ENCODE measurements around the gene HMCN2. TPM values are rescaled to one million over a fixed set of nuclear protein-coding genes. Genes with fewer than 3 reads are reported as not detected.
"Not testable (repeated sequence)": the region's sequence is repeated elsewhere in the genome, so short reads cannot be mapped to it uniquely, and the experiment has no call there.

The HMCN2 gene
- total RNA-seq, 1 donor from 2014 or later, result 7.3 TPM

DNA sequence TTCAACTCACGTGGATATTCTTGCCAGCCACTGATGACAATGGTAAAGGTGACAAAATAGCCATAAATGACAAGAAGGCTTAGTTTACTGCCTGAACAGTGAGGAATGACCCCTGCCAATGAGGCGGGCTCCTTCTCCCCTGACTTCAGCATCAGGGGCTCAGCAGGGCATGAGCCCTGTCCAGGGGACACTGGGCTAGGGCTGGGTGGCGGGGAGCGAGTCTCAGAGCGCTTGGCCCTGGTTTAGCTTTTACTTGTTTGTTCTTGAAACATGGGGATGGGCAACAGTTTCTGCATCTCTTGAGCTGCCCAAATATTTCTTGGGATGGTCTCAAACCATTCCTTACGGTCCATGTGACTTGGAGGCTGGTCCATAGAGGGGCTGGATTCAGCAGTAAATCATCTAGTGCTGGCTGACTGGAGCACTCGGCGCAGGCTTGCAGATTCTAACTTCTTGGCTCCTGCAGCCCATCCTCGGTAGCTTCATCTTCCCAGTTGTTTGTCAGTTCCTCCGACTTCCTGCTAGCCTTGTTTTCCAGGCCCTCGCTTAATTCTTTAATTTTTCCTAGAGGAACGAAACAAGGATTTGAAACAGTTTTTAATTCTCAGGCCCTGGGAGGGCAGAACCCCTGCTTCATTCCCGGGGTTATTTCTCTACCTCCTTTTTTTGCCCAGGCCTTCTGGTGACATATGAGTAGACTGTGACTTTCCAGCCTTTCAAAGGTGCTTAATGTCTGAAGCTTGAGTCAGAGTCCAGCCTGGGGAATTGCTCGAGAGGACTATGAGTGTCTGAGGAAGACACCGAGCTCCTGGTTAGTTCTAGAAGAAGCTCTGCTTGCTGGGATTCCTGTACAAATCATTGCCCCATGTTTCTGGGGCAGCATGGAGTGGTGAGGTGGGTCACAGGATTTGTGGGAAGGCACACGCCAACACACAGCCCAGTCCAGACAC is 4.5 kb upstream of the HMCN2 start:
- DNase-seq (no peak), ATAC-seq (no peak)
- intact Hi-C loops (cut with micrococcal nuclease), result no loop called here

DNA sequence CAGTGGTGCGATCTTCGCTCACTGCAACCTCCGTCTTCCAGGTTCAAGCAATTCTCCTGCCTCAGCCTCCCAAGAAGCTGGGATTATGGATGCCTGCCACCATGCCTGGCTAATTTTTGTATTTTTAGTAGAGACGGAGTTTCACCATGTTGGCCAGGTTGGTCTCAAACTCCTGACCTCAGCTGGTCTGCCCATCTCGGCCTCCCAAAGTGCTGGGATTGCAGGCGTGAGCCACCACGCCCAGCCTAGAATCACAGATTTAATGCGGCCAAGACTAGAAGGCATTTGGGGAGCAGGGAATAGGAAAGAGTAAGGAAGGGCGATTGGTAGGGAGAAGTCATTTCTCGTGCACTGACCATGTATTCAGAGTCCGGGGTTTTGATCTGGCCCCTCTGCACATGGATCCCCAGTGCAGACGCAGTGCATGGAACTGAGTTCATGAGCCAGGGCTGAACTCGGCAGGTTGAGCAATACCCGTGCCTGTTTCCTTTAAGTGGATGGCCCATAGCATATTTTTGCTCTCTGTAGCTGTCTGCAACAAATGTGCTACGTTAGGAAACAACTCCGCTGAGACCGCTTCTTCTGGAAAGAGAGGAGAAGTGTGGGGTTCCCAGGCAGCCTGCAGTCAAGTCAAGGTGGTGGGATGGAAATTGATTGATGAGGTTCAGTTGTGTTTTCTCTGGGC is 3.4 kb upstream of the HMCN2 start:
- DNase-seq (no peak), ATAC-seq (no peak)
- intact Hi-C loops (cut with micrococcal nuclease), result no loop called here

DNA sequence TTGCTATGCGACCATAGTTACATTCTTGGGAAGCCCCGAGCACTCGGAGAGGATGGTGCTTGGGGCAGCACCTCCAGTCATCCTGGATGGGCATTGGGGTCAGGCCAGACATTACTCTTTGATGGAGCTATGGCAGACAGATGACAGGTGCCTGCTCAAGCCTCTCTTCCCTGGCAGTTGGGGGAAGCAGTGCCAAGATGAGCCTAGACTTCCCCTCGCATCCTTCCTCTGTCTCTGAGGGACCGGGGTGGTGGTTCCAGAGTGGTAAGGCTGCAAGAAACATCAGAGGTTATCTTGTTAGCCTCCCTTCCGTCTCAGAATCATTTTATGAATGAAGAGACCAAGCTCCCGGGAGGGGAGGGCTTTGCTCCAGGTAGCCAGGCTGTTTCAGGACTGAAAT is 2.8 kb upstream of the HMCN2 start:
- intact Hi-C loops (cut with micrococcal nuclease), result no loop called here
- no peak for ATAC-seq
- DNase-seq, result no peak

DNA sequence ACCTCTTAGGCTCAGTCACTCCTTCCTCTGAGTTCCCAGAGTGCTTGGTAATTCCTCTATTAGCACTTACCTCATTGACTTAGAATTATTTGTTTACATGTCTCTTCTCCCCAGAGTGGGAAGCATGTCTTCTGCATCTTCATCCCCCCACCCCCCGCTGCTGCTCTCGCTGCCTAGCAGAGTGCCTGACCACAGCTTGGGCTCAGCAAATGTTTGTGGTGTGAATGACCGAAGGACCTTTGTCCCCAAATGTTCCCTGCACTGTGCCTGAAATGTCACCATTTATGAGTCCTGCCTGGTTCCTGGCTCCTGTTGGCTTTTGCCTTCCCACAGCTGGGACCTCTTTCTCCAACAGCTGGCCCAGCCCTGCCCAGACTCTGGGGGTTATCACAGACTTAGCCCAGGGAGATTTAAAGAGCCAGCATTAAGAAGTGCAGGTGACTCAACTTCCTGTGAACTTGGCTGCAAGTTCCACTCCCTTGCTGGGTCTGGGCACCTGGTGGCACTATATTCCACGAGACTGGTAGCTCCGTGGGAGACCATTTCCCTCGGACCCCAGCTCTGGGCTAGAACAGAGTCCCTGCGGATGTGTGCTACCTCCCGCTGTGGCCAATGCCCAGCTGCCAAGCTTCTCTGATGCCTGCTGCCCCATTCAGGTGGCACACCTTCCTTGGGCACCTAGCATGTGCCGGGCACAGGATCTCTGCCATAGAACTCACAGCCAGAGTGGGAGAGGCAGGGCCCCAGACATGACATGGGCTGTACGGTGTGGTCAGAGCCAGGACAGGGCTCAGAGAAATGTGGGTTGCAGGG is 1.8 kb upstream of the HMCN2 start:
- ATAC-seq (peak; percentile 54), DNase-seq (peak; percentile 46)
- intact Hi-C loops (cut with micrococcal nuclease), result no loop called here

DNA sequence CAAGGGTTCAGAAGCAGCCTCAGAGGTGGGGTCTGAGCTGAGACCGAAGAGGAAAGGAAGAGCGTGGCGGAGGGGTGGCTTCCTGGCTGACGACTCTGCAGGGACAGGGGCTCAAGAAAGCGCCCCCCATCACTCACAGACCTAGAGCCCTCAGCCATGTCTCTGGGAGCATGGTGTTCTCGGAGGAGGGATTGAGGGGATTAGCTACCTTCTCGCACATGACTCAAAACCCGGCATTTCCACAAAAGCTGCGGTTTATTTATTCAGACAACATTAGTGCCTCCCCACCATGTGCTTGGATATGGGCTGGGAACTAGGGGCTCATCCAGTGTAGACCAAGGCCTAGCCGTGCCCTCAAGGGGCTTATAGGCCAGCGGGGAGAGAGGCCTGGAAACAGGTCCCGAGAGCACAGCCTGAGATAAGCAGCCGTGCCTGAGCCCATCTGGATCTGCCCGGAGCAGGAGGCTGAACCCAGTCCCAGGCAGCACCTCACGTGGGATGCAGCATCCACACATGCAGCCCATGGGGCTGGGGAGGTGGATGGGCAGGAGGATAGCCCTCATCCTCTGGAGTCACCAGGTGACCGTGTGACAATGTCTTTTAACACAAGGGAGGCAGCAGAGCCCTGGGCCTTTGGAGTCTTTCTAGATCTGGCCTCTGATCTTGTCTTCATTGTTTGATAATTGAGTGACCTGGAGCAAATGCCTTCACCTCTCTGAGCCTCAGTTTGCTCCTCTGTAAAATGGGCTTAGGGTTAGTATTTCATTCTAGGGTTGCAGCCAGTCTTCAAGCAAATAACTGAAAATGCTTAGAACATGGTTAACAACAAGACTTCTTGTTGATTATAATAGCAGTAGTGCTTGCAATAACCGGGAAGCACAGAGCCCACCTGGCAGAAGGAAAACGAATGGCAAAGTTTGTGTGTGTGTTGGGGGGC is 878 bp upstream of the HMCN2 start:
- no peak for DNase-seq
- peak; percentile 3 for ATAC-seq
- intact Hi-C loops (cut with micrococcal nuclease), result no loop called here

DNA sequence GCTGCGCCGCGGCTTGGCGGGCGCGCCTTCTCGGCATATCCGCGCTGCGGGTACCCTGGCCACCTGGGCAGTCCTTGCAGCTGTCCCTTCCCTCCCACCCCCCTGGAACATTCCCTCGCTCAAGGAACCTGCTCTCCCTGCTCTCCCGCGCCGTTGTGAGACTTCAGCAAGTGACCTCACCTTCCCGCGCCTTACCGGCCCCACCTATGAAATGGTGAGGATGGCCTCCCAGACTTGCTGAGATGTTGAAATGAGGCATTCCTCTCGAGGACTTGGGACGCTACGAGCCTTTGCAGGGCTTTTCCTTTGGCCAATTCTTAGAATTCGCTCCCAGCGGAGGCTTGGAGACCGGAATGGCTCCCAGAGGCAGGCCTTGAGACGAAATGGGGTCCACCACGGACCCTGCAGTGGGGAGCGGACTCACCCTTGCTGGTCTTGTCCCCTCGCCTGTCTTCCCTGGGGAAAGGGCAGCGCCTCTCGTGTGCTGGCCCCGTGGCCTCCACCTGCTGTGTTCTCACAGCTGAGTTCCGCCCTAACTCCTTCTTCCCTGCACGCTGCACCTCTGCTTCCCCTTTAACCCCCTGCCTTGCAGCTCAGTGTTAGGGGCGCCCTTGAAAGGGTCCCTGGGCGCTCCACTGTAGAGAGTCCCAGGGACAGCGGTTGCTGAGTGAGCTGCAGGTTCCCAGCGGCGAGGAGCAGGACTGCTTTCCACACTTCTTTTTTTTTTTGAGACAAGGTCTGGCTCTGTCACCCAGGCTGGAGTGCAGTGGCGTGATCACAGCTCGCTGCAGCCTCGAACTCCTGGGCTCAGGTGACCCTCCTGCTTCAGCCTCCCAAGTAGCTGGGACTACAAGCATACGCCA is 907 bp downstream of the HMCN2 start:
- DNase-seq (no peak), ATAC-seq (peak; percentile 5)
- intact Hi-C loops (cut with micrococcal nuclease), result no loop called here

DNA sequence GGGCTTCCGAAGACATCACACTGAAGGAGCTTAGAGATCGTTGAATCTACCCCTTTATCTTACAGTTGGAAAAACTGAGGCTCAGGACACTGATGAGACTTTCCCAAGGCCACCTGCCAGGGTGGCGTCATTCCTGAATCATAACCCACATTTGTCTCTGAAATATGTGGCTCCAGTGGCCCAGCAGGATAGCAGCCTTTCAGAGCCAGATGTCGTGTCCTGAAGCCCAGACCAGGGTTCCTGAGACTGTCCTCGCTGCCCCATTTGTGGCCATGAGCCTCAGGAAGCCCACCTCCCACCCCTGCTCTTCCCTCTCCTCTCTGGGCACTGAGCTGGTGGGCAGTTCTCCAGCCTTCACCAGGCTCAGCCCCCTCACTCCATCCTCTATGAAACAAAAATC is 2.4 kb downstream of the HMCN2 start:
- intact Hi-C loops (cut with micrococcal nuclease), result no loop called here
- DNase-seq (peak; percentile 47), ATAC-seq (no peak)

DNA sequence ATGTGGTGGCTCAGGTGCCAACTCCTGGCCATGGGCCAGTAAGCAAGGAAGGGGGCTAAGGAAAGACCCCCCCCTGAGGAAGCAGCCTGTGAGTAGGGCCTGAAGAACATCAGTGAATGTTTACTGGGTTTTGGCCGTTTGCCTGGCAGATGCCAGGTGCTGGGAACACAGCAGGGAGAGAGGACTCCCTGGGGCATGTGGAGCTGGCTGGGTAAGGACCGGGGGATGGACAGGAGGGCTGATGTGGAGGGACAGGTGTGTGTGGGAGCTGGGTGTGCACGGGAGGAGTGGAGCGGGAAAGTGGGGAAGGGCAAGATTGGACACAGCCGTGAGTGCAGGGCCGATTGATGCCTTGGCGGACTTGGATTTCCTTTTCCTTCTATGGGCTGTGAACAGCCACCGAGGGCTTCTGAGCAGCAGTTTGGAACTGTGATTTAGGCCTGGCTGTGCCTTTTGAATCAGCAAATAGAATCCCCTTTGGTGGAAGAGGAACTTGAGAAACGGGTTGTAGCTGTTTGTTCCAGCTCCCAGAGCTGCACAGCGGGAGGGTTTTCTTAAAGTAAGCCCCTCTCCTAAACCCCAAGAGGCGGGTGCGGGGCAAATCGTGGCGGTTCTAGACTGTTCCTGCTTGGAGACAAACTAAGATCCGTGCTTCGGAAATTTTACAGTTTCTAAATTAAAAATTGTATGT is 3.1 kb downstream of the HMCN2 start:
- DNase-seq (no peak), ATAC-seq (peak; percentile 24)
- intact Hi-C loops (cut with micrococcal nuclease), result no loop called here

DNA sequence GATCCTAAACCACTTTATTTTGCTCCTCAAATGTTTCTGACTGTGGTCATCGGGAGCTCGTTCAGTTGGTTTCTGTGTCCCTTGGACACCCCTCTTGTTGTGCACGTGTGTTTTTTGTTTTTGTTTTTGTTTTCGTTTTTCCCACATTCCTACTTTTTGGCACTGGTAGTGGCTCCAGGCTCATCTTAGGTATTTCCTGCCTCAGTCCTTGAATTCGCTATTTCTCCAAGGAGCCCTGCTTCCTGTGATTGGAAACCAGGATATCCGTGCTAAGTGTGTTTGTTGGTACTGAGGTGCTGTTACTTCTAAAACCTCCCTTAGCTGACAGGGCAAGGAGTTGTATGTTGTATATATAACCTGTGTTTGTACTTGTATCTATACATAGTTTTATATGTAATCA is 5.9 kb downstream of the HMCN2 start:
- intact Hi-C loops (cut with micrococcal nuclease), result no loop called here
- ATAC-seq, result no peak
- no peak for DNase-seq

DNA sequence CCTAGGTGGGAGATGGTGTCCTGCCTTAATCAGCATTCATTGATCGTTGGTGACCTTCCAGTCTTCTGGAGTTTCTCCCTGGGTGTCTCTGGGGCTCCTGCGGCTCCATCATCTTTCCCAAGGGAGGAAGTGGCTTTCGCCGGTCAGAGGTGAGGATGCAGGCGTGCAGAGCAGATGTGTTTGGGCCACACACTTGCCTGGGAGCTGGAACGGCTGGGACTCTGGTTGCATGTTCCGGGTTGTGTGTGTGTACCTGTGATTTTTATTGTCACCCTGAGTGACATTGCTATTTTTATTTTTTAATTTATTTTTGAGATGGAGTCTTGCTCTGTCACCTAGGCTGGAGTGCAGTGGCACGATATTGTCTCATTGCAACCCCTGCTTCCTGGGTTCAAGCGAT is 9.6 kb downstream of the HMCN2 start:
- ATAC-seq, result no peak
- intact Hi-C loops (cut with micrococcal nuclease), result no loop called here
- DNase-seq, result no peak

DNA sequence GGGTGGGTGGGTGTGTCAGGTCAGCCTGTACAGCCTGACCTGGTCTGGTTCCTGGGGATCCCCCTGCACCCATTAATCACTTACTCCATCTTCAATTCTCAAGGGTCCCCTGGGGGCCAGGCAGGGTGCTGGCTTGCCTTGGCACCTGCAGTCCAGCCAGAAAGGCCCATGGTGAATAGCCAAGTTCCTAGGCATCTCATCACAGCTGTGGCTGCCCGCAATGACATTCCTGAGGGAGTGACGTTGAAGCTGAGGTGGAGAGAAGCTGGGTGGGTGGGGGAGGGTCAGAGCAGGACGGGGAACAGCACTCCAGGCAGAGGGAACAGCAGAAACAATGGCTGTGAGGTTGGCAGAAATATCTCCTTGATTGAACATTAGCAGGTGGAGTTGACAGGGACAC is 10.6 kb downstream of the HMCN2 start:
- intact Hi-C loops (cut with micrococcal nuclease), result no loop called here
- ATAC-seq, result no peak
- no peak for DNase-seq

DNA sequence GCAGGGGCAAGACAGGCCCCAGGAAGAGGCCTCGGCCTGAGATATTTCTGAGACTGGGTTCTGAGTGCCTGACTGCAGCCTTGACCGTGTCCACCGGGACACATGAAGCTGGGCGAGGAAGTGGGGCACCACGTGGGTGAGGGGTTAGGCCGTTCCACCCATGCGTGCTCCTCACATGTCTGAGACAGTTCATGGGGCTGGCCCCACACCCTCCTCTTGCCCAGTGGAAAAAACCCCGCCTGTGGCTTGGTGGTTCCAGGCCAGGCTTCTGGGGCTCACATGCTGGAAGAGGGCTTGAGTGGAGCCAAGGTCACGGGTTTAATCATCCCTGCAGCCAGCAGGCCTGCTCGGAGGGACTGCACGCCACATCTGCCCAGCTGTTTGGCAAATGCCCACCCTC is 11.4 kb downstream of the HMCN2 start:
- ATAC-seq (peak; percentile 49), DNase-seq (peak; percentile 35)
- intact Hi-C loops (cut with micrococcal nuclease), result no loop called here

DNA sequence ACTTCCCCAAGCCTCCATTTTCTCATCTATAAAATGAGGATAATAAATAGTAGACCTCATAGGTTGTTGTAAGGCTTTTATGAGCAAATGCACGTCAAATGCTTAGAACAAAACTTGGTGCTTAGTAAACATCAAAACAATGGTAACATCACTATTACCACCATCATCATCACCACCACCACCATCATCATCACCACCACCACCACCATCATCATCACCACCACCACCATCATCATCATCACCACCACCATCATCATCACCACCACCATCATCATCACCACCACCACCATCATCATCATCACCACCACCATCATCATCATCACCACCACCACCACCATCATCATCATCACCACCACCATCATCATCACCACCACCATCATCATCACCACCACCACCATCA is 12.0 kb downstream of the HMCN2 start:
- DNase-seq; intact Hi-C loops (cut with micrococcal nuclease); ATAC-seq: not testable (repeated sequence)

DNA sequence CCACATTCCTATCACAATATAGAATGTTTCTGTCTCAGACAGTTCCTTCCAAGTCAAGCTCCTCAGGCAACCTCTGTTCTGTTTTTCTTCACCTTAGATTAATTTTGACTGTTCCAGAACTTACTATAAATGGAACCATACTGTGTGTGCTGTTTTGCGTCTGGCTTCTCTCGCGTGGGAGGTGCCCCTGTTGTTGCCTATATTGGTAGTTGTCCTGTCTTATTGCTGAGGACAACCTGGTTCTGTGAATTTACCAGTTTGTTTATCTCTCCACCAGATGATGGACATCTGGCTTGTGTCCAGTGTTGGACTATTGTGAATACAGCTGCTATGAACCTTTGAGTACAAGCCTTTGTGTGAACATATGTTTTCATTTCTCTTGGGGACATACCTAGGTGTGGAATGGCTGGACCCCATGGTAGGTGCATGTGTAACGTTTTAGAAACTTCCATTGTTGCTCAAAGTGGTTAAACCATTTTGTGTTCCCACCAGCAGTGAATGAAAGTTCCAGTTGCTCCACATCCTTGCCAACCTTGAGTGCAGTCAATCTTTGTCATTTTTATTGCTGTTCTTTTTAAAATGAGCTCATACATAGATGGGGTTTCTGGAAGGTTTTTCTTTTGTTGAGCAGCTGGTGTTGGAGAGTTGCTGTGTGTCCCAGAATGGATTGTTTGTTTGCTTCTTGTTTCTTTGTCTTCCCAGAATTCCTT is 18.1 kb downstream of the HMCN2 start:
- intact Hi-C loops (cut with micrococcal nuclease), result no loop called here
- no peak for ATAC-seq

DNA sequence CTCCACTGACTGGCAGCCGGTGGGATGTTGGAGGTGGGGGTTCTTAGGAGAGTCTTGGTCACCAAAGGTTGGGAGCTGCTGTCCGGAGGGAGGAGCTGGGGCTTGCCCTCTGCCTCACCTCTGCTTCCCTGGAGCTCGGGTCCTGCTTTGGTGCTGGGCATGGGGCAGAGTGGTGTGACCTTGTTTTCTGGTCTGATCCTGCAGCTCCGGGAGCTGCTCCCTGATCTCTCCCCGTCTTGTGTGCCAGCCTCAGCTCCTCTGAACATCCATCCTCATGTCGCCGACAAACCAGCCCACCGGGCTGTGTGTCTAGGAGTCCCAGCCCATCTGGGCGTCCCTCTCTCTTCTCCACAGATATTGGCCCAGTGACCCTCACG is 18.7 kb downstream of the HMCN2 start:
- intact Hi-C loops (cut with micrococcal nuclease), result no loop called here
- no peak for DNase-seq
- ATAC-seq, result no peak

More for the DNA sequence above, 18.1 kb downstream of the HMCN2 start:
- DNase-seq, result no peak

DNA sequence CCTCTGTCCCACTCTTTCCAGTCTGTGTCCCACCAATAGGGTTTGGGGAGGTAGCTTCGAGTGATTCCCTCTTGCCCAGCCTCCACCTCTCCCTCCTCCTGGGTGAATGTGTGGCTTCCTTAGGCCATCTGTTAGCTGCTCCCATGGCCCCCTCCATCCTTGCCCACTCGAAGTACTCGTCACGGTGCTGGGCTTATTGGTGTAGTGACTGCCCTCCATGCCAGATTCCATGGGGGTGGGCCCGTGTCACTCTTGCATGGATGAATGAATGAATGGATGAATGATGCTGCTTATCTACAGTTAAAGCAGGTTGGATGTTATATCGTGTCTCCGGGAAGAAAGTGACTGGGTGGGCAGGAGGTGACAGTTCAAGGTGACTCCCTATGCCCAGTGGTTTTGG is 19.1 kb downstream of the HMCN2 start:
- intact Hi-C loops (cut with micrococcal nuclease), result no loop called here
- DNase-seq, result no peak
- no peak for ATAC-seq

DNA sequence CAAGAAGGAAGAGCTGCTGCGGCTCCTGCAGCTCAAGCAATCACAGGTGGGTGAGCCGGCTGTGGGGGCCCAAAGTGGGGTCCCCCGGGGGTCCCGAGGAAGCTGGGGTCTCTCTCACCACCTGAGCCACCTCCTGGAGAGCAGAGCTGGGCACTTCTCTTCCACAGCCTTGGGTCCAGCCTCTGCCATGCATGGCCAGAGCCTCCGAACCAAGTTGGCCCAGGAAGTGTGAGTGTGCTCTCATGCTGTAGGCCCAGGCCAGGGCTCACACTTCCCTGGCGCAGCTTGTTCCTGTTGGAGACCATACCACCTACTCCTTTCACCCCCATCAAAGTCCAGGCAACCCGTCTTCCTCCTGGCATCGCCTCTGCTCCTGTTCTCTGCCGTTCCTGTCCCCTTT is 19.7 kb downstream of the HMCN2 start:
- ATAC-seq (no peak), DNase-seq (peak; percentile 17)
- intact Hi-C loops (cut with micrococcal nuclease), result no loop called here

Measured in left ventricle myocardium superior (tissue), 1 donor.